Heart right ventricle (tissue), 16 donors: Measurements from ENCODE around the gene CD55. TPM values are rescaled to one million over a fixed set of nuclear protein-coding genes. Genes with fewer than 3 reads are reported as not detected.

ENCODE experiments used
- ATAC-seq, 8 donors: fragments of 200-7000 bp; cut with Tn5 transposase; one replicate each; pipeline ENCODE4 v1.9.1; 2020; ENCODE audit warnings: mild to moderate bottlenecking in 8 of 8, moderate library complexity in 8 of 8, moderate number of reproducible peaks in 1 of 8
- DNase-seq, 2 donors: peaks; one replicate each; pipeline ENCODE4 v3.0.0-alpha.2; 2020
- H3K27ac ChIP-seq, 10 donors: fragments of 200-600 bp; sonication (generic) in 2 of 10; one replicate each; pipeline versions ENCODE4 v1.5.0 to v1.8.0; 2020 to 2022; ENCODE audit warnings: mild to moderate bottlenecking in 3 of 10
- H3K27me3 ChIP-seq, 7 donors: fragments of 200-600 bp; one replicate each; pipeline ENCODE4 v1.8.0; 2021 to 2022; ENCODE audit warnings: mild to moderate bottlenecking in 2 of 7
- H3K36me3 ChIP-seq, 9 donors: fragments of 200-600 bp; sonication (generic) in 1 of 9; one replicate each; pipeline versions ENCODE4 v1.5.0 to v1.8.0; 2020 to 2022; ENCODE audit warnings: mild to moderate bottlenecking in 2 of 9
- H3K4me1 ChIP-seq, 9 donors: fragments of 200-600 bp; sonication (generic) in 1 of 9; one replicate each; pipeline versions ENCODE4 v1.5.0 to v1.8.0; 2020 to 2022; ENCODE audit warnings: mild to moderate bottlenecking in 4 of 9
- H3K4me3 ChIP-seq, 10 donors: fragments of 200-600 bp; sonication (generic) in 2 of 10; one replicate each; pipeline versions ENCODE4 v1.5.0 to v1.8.0; 2020 to 2022; ENCODE audit warnings: mild to moderate bottlenecking in 7 of 10, moderate library complexity in 2 of 10
- H3K9me3 ChIP-seq, 11 donors: fragments of 200-600 bp in 10 of 11; sonication (generic) in 2 of 11; one replicate each; pipeline versions ENCODE4 v1.5.0 to v1.8.0; 2013 to 2022; ENCODE audit warnings: mild to moderate bottlenecking in 2 of 11, control low read depth in 1 of 11, moderate library complexity in 1 of 11
- WGBS, 2 donors: extraction: QIAGEN DNeasy Blood & Tissue Kit; methylation state at CpG; one replicate each; pipeline ENCODE4 v1.1.7; 2013; ENCODE audit warnings: inconsistent platforms in 1 of 2; 5-methylcytosine and 5-hydroxymethylcytosine counted together
- intact Hi-C, 10 donors: fragments of 100-400 bp; cut with DNase I; formaldehyde crosslinking; loops; one replicate each; pipeline versions ENCODE4 v1.11.1 to v1.14.2; 2022
- polyA plus RNA-seq, 2 donors: library from polyadenylated mRNA; stranded (reverse); fragments of 200-250 nt; gene quantifications; one replicate each; pipeline ENCODE4 v1.2.3, GENCODE V29; 2013
- total RNA-seq, 10 donors: library from RNA; stranded (reverse); fragmentation: NEBNext Ultra II Directional in 3 of 10; extraction: Animal tissue kit (Norgen Biotek cat#: 25700) in 3 of 10; gene quantifications; one replicate each; pipeline versions ENCODE4 v1.2.1 to v1.2.4, GENCODE V29; 2021 to 2023
- TF ChIP-seq, protein P1 (sequence below), 9 donors: fragments of 200-600 bp; sonication (generic) in 2 of 9; IDR thresholded peaks; one replicate each; pipeline versions ENCODE4 v1.5.0 to v1.8.0; 2021 to 2022; ENCODE audit warnings: antibody characterized with exemption in 9 of 9, mild to moderate bottlenecking in 5 of 9, moderate library complexity in 1 of 9
- donor health status: Arrhythmogenic right ventricular cardiomyopathy.
- donor health status: ischemic (EF 13 %, LVEDD 7.1; RV severe dilation, severe dysfunction).
- donor health status: healthy with polysubstance abuse.
- donor health status: DM: no; HTN: yes; CAD: no.
- donor health status: DM: no; HTN: no; CAD: no.
- donor health status: ischemic (EF 25% LVEDD 6.9; RV normal size, moderate dysfunction).
- donor health status: ischemic (EF 25% LVEDD 5.7; RV mildly dilated, moderate dysfunction).
- donor health status: healthy.
- donor health status: DM: yes; HTN: yes; CAD: no.
- donor health status: Ischemic cardiomyopathy.
- donor health status: ischemic (EF 35%, LVEDD 5.7; RV mildly dilated, moderate dysfunction).
- donor health status: nonischemic (EF 11% LVEDD 7.7; RV severe dilation, severe dysfunction).
- donor health status: DM: yes; HTN: yes; CAD: no.
- donor health status: PGD.
- donor health status: ischemic (EF 29% LVEDD 5.4; RV normal size, mild dysfunction).
- donor health status: nonischemic (EF 23%, LVEDD 6.1; RV moderate dilation, normal function).

Gene CD55
- total and polyA plus RNA-seq, 12 donors = 25.3 to 132 (median 81.4) TPM

GRCh38 chr1:207345644-207346477 is 24.4 kb downstream of the CD55 start:
- intact Hi-C loops = no loop called here
- peak overlapping the region in 1 of 10 donors; percentile 3 for H3K27ac ChIP-seq

DNA sequence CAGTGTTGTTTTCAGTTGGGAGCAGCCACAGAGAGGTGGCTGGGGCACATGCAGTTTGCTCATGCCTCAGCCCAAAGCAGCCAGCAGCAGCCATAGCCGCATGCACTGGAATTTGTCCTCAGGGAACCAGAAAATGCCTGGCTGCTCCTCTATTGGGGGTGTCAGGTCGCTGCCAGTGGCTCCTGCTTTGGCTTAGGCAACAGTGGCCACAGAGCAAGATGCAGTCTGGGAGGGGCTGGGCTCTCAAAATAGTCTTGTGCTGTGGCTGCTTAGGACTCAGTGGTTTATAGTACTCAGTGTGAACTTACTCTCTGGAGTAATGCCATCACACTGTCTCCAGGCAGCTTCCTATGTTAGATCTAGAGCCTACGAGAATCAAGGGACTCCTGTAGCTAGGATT is 25.0 kb downstream of the CD55 start:
- peak in 1 of 2 donors; percentile 7 for DNase-seq

More at GRCh38 chr1:207345644-207346477, 24.4 kb downstream of the CD55 start:
- H3K36me3 ChIP-seq = peaks cover 0 to 88% (median 14%) of the 10 kb centered on the region in 9 donors
- 79% methylated on average over 7 of the region's 7 CpGs for WGBS, 2 donors
- no peaks in the 10 kb centered on the region for H3K27me3 ChIP-seq
- TF ChIP-seq, protein P1, sequence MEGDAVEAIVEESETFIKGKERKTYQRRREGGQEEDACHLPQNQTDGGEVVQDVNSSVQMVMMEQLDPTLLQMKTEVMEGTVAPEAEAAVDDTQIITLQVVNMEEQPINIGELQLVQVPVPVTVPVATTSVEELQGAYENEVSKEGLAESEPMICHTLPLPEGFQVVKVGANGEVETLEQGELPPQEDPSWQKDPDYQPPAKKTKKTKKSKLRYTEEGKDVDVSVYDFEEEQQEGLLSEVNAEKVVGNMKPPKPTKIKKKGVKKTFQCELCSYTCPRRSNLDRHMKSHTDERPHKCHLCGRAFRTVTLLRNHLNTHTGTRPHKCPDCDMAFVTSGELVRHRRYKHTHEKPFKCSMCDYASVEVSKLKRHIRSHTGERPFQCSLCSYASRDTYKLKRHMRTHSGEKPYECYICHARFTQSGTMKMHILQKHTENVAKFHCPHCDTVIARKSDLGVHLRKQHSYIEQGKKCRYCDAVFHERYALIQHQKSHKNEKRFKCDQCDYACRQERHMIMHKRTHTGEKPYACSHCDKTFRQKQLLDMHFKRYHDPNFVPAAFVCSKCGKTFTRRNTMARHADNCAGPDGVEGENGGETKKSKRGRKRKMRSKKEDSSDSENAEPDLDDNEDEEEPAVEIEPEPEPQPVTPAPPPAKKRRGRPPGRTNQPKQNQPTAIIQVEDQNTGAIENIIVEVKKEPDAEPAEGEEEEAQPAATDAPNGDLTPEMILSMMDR (IDR thresholded peaks at IDR 0.05) = no peak
- H3K9me3 ChIP-seq = peaks cover 0 to 25% (median 5%) of the 10 kb centered on the region in 11 donors
- peaks cover 0 to 31% (median 9%) of the 10 kb centered on the region in 9 donors for H3K4me1 ChIP-seq
- H3K4me3 ChIP-seq = no peak overlapping the region
- ATAC-seq (peak in 5 of 8 donors; percentile 14 to 45 (median 29)), DNase-seq (no peak)

GRCh38 chr1:207349979-207350378 is 28.5 kb downstream of the CD55 start:
- TF ChIP-seq, protein P1 (IDR thresholded peaks at IDR 0.05) = no peak
- H3K36me3 ChIP-seq = peaks cover 0 to 80% (median 14%) of the 10 kb centered on the region in 9 donors
- H3K4me1 ChIP-seq = peaks cover 0 to 26% (median 6%) of the 10 kb centered on the region in 9 donors
- H3K27me3 ChIP-seq = no peaks in the 10 kb centered on the region
- no peak overlapping the region for H3K4me3 ChIP-seq
- no peak for ATAC-seq
- 97 to 99% methylated on average over 2 of the region's 2 CpGs for WGBS, 2 donors
- H3K9me3 ChIP-seq = peaks cover 0 to 25% (median 5%) of the 10 kb centered on the region in 11 donors
- no peak for DNase-seq
- H3K27ac ChIP-seq = no peak overlapping the region
- intact Hi-C loops = no loop called here

More for the DNA sequence above, 25.0 kb downstream of the CD55 start:
- ATAC-seq = peak in 7 of 8 donors; percentile 46 to 97 (median 81)
- Histone ChIP-seq H3K36me3 (peaks cover 0 to 85% (median 14%) of the 10 kb centered on the region in 9 donors), H3K27ac (peak overlapping the region in 1 of 10 donors; percentile 3), H3K9me3 (peaks cover 0 to 25% (median 5%) of the 10 kb centered on the region in 11 donors), H3K27me3 (no peaks in the 10 kb centered on the region), H3K4me1 (peaks cover 0 to 30% (median 9%) of the 10 kb centered on the region in 9 donors), H3K4me3 (no peak overlapping the region)
- TF ChIP-seq, protein P1 (IDR thresholded peaks at IDR 0.05) = no peak
- WGBS, 2 donors = 42 to 45% methylated on average over 3 of the region's 3 CpGs
- intact Hi-C loops = no loop called here

- TF ChIP-seq, protein P1 (IDR thresholded peaks at IDR 0.05) = no peak
- intact Hi-C loops = loop anchor here in 1 of 10 donors (2.0 kb wide), 1 partner anchor 46 kb away; no protein-coding TSS in a partner anchor
- H3K4me3 ChIP-seq = no peak overlapping the region
- H3K4me1 ChIP-seq = peaks cover 0 to 11% (median 0%) of the 10 kb centered on the region in 9 donors
- peaks cover 0 to 73% (median 14%) of the 10 kb centered on the region in 9 donors for H3K36me3 ChIP-seq
- H3K27me3 ChIP-seq = no peaks in the 10 kb centered on the region
- no peak for DNase-seq
- H3K27ac ChIP-seq = no peak overlapping the region
- ATAC-seq = no peak
- H3K9me3 ChIP-seq = peaks cover 0 to 25% (median 5%) of the 10 kb centered on the region in 11 donors
Measured at GRCh38 chr1:207352554-207352953, 31.1 kb downstream of the CD55 start.
